Coronary artery (tissue), 2 donors: ENCODE results near the gene JADE2.

Experiments
- DNase-seq: peaks from one replicate; pipeline ENCODE4 v3.0.0-alpha.2; 2017; ENCODE audit warnings: low spot score
- H3K27ac ChIP-seq, 2 donors: fragments of 200-600 bp; sonication (generic); one replicate each; pipeline ENCODE4 v1.5.1; 2016 to 2019
- H3K4me3 ChIP-seq: fragments of 200-600 bp; sonication (generic); 2 replicates; pipeline ENCODE4 v1.5.1; 2016; ENCODE audit warnings: mild to moderate bottlenecking, moderate library complexity
- CTCF ChIP-seq: fragments of 200-600 bp; sonication (generic); IDR thresholded peaks from one replicate; pipeline ENCODE4 v1.5.1; 2019; ENCODE audit warnings: antibody characterized with exemption

The JADE2 gene

GRCh38 chr5:134561871-134562296 lies 36.4 kb downstream of the JADE2 start:
- no peak overlapping the region for H3K4me3 ChIP-seq
- no peak for DNase-seq
- H3K27ac ChIP-seq = peak overlapping the region in 1 of 2 donors; percentile 64

GRCh38 chr5:134563221-134563620 lies 37.8 kb downstream of the JADE2 start:
- Histone ChIP-seq H3K27ac (no peak overlapping the region), H3K4me3 (no peak overlapping the region)
- no peak for DNase-seq
- no peak for TF ChIP-seq CTCF

More at GRCh38 chr5:134561871-134562296, 36.4 kb downstream of the JADE2 start:
- TF ChIP-seq CTCF = no peak

GRCh38 chr5:134563962-134564361 lies 38.5 kb downstream of the JADE2 start:
- H3K27ac ChIP-seq = no peak overlapping the region
- no peak overlapping the region for H3K4me3 ChIP-seq
- no peak for TF ChIP-seq CTCF
- no peak for DNase-seq

GRCh38 chr5:134564396-134564795 lies 38.9 kb downstream of the JADE2 start:
- no peak overlapping the region for H3K27ac ChIP-seq
- TF ChIP-seq CTCF = no peak
- no peak for DNase-seq
- no peak overlapping the region for H3K4me3 ChIP-seq

GRCh38 chr5:134565791-134566740 lies 40.6 kb downstream of the JADE2 start:
- no peak for TF ChIP-seq CTCF
- peak overlapping the region; percentile 7 to 90 for H3K27ac ChIP-seq
- no peak for DNase-seq
- no peak overlapping the region for H3K4me3 ChIP-seq

- no peak overlapping the region for H3K4me3 ChIP-seq
- DNase-seq = no peak
- peak overlapping the region; percentile 7 to 90 for H3K27ac ChIP-seq
- TF ChIP-seq CTCF = no peak
These were observed 41.3 kb downstream of the JADE2 start for GRCh38 chr5:134566741-134567221.
